Lung (tissue), 12 donors: ENCODE data around the gene IGDCC3. TPM values are rescaled to one million over a fixed set of nuclear protein-coding genes. Genes with fewer than 3 reads are reported as not detected.

Source experiments
- ATAC-seq: fragments of 200-7000 bp; cut with Tn5 transposase; one replicate; pipeline ENCODE4 v1.9.1; 2020; ENCODE audit warnings: moderate number of reproducible peaks; ENCODE audit not compliant: insufficient read depth, low FRiP score
- DNase-seq, 3 donors: peaks; one replicate each; pipeline ENCODE4 v3.0.0-alpha.2; 2013 to 2017
- H3K27ac ChIP-seq, 2 donors: one replicate each; pipeline ENCODE4 v1.5.1; 2013; ENCODE audit warnings: mild to moderate bottlenecking in 2 of 2, moderate library complexity in 2 of 2, control low read depth in 1 of 2, inconsistent platforms in 1 of 2, low read depth in 1 of 2, low read length in 1 of 2
- H3K27me3 ChIP-seq, 3 donors: one replicate each; pipeline ENCODE4 v1.5.1; 2013; ENCODE audit warnings: low read length in 2 of 3; ENCODE audit not compliant: control insufficient read depth in 3 of 3, insufficient read depth in 3 of 3
- H3K36me3 ChIP-seq, 4 donors: one replicate each; pipeline ENCODE4 v1.5.1; 2013; ENCODE audit warnings: low read length in 4 of 4, mild to moderate bottlenecking in 1 of 4, moderate library complexity in 1 of 4; ENCODE audit not compliant: control insufficient read depth in 4 of 4, insufficient read depth in 4 of 4
- H3K4me1 ChIP-seq, 5 donors: one replicate each; pipeline ENCODE4 v1.5.1; 2013; ENCODE audit warnings: low read length in 5 of 5, mild to moderate bottlenecking in 2 of 5, moderate library complexity in 1 of 5; ENCODE audit not compliant: control insufficient read depth in 5 of 5, insufficient read depth in 5 of 5
- H3K4me3 ChIP-seq: one replicate; pipeline ENCODE4 v1.5.1; 2013; ENCODE audit warnings: mild to moderate bottlenecking, control low read depth, moderate library complexity
- H3K9ac ChIP-seq, 2 donors: one replicate each; pipeline ENCODE4 v1.5.1; 2013; ENCODE audit warnings: low read length in 2 of 2, control low read depth in 1 of 2; ENCODE audit not compliant: insufficient read depth in 1 of 2
- H3K9me3 ChIP-seq, 4 donors: one replicate each; pipeline ENCODE4 v1.5.1; 2013; ENCODE audit warnings: low read length in 3 of 4, mild to moderate bottlenecking in 1 of 4, moderate library complexity in 1 of 4; ENCODE audit not compliant: control insufficient read depth in 4 of 4, insufficient read depth in 3 of 4
- CTCF ChIP-seq: IDR thresholded peaks from 2 replicates; pipeline ENCODE4 v1.5.1; 2012; ENCODE audit warnings: mild to moderate bottlenecking; ENCODE audit errors: control extremely low read depth, extremely low read depth
- WGBS, 2 donors: extraction: QIAGEN DNeasy Blood & Tissue Kit; methylation state at CpG; one replicate each; pipeline ENCODE4 v1.1.7; 2013; 5-methylcytosine and 5-hydroxymethylcytosine counted together
- polyA plus RNA-seq, 2 donors: library from polyadenylated mRNA; stranded (reverse); fragments of 200-250 nt; gene quantifications; one replicate each; pipeline ENCODE4 v1.2.1, GENCODE V29; 2013
- total RNA-seq, 2 donors: library from RNA; depleted of rRNA in 1 of 2; stranded (reverse); fragments of >200 nt in 1 of 2; gene quantifications; one replicate each; pipeline ENCODE4 v1.2.1, GENCODE V29; 2014 to 2021
- donor health status: control.
- donor health status: control.
- donor health status: Bipolar disorder and iron deficiency.
- donor health status: healthy.
- donor health status: DM: yes; HTN: yes; CAD: no.

IGDCC3 gene
- total and polyA plus RNA-seq, 4 donors = 0.09 to 1.3 TPM; not detected in 2

GRCh38 chr15:65331811-65332210 lies 46.0 kb downstream of the IGDCC3 start:
- no peak for TF ChIP-seq CTCF
- DNase-seq = no peak
- Histone ChIP-seq H3K36me3 (peaks cover 0 to 28% (median 2%) of the 10 kb centered on the region in 4 donors), H3K4me1 (peaks cover 0 to 11% (median 0%) of the 10 kb centered on the region in 5 donors), H3K27ac (no peak overlapping the region), H3K9ac (no peak overlapping the region), H3K4me3 (no peak overlapping the region), H3K27me3 (no peaks in the 10 kb centered on the region), H3K9me3 (no peaks in the 10 kb centered on the region)
- WGBS, 2 donors = 80 to 93% methylated on average over 6 to 7 of the region's 7 CpGs
- no peak for ATAC-seq

- ATAC-seq (no peak), DNase-seq (no peak)
- TF ChIP-seq CTCF = no peak
- Histone ChIP-seq H3K36me3 (peaks cover 0 to 28% (median 2%) of the 10 kb centered on the region in 4 donors), H3K9ac (no peak overlapping the region), H3K27ac (no peak overlapping the region), H3K4me3 (no peak overlapping the region), H3K9me3 (no peaks in the 10 kb centered on the region), H3K4me1 (peaks cover 0 to 9% (median 4%) of the 10 kb centered on the region in 5 donors), H3K27me3 (no peaks in the 10 kb centered on the region)
- WGBS, 2 donors = 94 to 99% methylated on average over 22 of the region's 22 CpGs
These were observed 46.7 kb downstream of the IGDCC3 start for GRCh38 chr15:65330934-65331645.

GRCh38 chr15:65329984-65330735 lies 47.6 kb downstream of the IGDCC3 start:
- WGBS, 2 donors = 93 to 97% methylated on average over 18 of the region's 18 CpGs
- no peak for ATAC-seq
- Histone ChIP-seq H3K27ac (no peak overlapping the region), H3K9me3 (no peaks in the 10 kb centered on the region), H3K9ac (no peak overlapping the region), H3K36me3 (peaks cover 0 to 25% (median 2%) of the 10 kb centered on the region in 4 donors), H3K4me1 (peaks cover 0 to 13% (median 5%) of the 10 kb centered on the region in 5 donors), H3K27me3 (no peaks in the 10 kb centered on the region), H3K4me3 (no peak overlapping the region)
- TF ChIP-seq CTCF = no peak
- no peak for DNase-seq
